ENCODE data around the gene MPP2. TPM values are rescaled to one million over a fixed set of nuclear protein-coding genes. Genes with fewer than 3 reads are reported as not detected.
"Not testable (repeated sequence)": the region's sequence is repeated elsewhere in the genome, so short reads cannot be mapped to it uniquely, and the experiment has no call there.

MPP2 gene
- polyA plus RNA-seq, 10 donors, result 2.3 to 5.1 (median 3.7) TPM

- DNase-seq, result no peak
Measured at GRCh38 chr17:43901861-43902589, 5.3 kb downstream of the MPP2 start.

- no peak for DNase-seq
Measured at GRCh38 chr17:43900858-43901754, 6.2 kb downstream of the MPP2 start.

- DNase-seq, result peak; percentile 80 to 94 (median 86)
Measured at GRCh38 chr17:43900183-43900857, 7.0 kb downstream of the MPP2 start.

GRCh38 chr17:43898446-43898845, 8.9 kb downstream of the MPP2 start:
- DNase-seq, result no peak

- DNase-seq, result no peak
Measured at GRCh38 chr17:43897831-43898230, 9.5 kb downstream of the MPP2 start.

- not testable (repeated sequence) for DNase-seq
Measured at GRCh38 chr17:43894494-43894893, 12.8 kb downstream of the MPP2 start.

GRCh38 chr17:43892647-43892952, 14.7 kb downstream of the MPP2 start:
- DNase-seq, result peak in 2 of 3 donors; percentile 41 to 71

GRCh38 chr17:43891851-43892646, 15.3 kb downstream of the MPP2 start:
- DNase-seq, result peak in 1 of 3 donors; percentile 36

- no peak for DNase-seq
Measured at GRCh38 chr17:43890240-43890639, 17.1 kb downstream of the MPP2 start.

- no peak for DNase-seq
Measured at GRCh38 chr17:43888548-43888947, 18.8 kb downstream of the MPP2 start.

- no peak for DNase-seq
Measured at GRCh38 chr17:43882761-43883415, 24.4 kb downstream of the MPP2 start.

- no peak for DNase-seq
Measured at GRCh38 chr17:43881758-43882505, 25.4 kb downstream of the MPP2 start.

GRCh38 chr17:43881181-43881580, 26.2 kb downstream of the MPP2 start:
- no peak for DNase-seq

GRCh38 chr17:43880420-43880991, 26.8 kb downstream of the MPP2 start:
- DNase-seq, result peak in 2 of 3 donors; percentile 55 to 68

- peak in 1 of 3 donors; percentile 41 for DNase-seq
Measured at GRCh38 chr17:43879723-43880419, 27.5 kb downstream of the MPP2 start.

GRCh38 chr17:43878260-43879175, 28.8 kb downstream of the MPP2 start:
- DNase-seq, result peak; percentile 81 to 91 (median 84)

- no peak for DNase-seq
Measured at GRCh38 chr17:43877451-43878155, 29.7 kb downstream of the MPP2 start.

All from muscle of back (tissue), 11 donors.